Right ventricle myocardium inferior (tissue), 1 donor: Measurements from ENCODE around the gene SPSB1. TPM values are rescaled to one million over a fixed set of nuclear protein-coding genes. Genes with fewer than 3 reads are reported as not detected.

Experiments
- ATAC-seq: fragments of 200-7000 bp; cut with Tn5 transposase; one replicate; pipeline ENCODE4 v1.9.1; 2020; ENCODE audit warnings: mild to moderate bottlenecking, moderate library complexity
- DNase-seq: peaks from one replicate; pipeline ENCODE4 v3.0.0; 2021; ENCODE audit errors: missing footprints
- intact Hi-C: fragments of 100-400 bp; cut with DNase I; formaldehyde crosslinking; loops from one replicate; pipeline ENCODE4 v1.11.0; 2022
- total RNA-seq: library from RNA; stranded (reverse); fragmentation: NEBNext Ultra II Directional; extraction: Animal tissue kit (Norgen Biotek cat#: 25700); gene quantifications from one replicate; pipeline ENCODE4 v1.2.1, GENCODE V29; 2021
- donor health status: DM: no; HTN: yes; CAD: no; lungs with severe emphysema.

The SPSB1 gene
- total RNA-seq, 1 donor from 2014 or later: 16.5 TPM

GRCh38 chr1:9391620-9392019, 98.9 kb downstream of the SPSB1 start:
- ATAC-seq (no peak), DNase-seq (no peak)
- intact Hi-C loops: no loop called here

- DNase-seq: no peak
- ATAC-seq: no peak
- intact Hi-C loops: no loop called here
These were observed 101.3 kb downstream of the SPSB1 start for GRCh38 chr1:9394010-9394409.

- DNase-seq (no peak), ATAC-seq (no peak)
- intact Hi-C loops: no loop called here
These were observed 102.3 kb downstream of the SPSB1 start for GRCh38 chr1:9395018-9395417.

GRCh38 chr1:9397047-9397446, 104.4 kb downstream of the SPSB1 start:
- ATAC-seq (no peak), DNase-seq (no peak)
- intact Hi-C loops: no loop called here

GRCh38 chr1:9397997-9398526, 105.4 kb downstream of the SPSB1 start:
- intact Hi-C loops: no loop called here
- ATAC-seq (no peak), DNase-seq (no peak)

DNA sequence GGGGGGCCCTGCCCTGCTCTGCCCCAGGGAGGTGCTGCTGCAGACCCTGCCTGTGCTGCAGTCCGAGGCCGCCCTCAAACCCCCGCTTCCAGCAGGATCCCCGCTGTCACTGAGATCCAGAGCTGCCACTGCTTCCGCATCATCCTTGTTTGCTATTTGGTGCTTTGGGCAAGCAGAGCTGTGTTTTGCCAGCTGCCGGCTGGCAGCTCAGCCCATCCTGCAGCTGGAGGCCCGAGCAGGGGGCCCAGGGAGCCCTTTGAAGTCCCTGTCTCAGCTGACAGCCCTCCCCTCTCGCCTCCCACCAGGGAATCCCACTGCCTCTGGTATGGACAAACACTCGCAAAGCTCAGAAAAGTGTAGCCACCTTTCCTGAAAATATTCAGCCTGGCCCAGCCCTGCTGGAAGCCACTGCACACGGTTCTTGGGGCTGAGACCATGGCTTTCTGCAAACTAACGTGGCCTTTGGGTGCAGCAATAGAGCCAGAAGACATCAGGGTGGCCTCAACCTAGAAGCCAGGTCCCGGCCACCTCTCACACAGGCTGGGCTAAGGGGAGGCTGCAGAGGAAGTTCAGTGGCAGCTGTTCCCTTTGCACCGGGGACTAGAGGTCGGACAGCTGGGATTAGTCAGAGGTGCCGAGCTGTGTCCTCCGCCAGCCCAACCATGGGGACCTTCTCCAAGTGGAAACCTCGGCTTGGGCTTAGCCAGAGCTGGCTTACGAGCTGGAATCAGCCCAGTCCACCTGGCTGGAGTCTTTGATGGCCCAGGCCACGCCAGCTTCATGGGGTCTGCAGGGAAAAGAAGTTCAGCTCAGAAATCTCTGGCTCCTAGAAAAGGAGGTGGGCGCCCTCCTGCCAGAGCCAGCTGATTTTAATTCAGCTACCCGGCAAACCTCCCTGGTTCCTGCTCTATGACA, 107.1 kb downstream of the SPSB1 start:
- no peak for DNase-seq
- ATAC-seq: peak; percentile 63
- intact Hi-C loops: loop anchor here (5.0 kb wide), 1 partner anchor 43 kb away; no protein-coding TSS in a partner anchor

DNA sequence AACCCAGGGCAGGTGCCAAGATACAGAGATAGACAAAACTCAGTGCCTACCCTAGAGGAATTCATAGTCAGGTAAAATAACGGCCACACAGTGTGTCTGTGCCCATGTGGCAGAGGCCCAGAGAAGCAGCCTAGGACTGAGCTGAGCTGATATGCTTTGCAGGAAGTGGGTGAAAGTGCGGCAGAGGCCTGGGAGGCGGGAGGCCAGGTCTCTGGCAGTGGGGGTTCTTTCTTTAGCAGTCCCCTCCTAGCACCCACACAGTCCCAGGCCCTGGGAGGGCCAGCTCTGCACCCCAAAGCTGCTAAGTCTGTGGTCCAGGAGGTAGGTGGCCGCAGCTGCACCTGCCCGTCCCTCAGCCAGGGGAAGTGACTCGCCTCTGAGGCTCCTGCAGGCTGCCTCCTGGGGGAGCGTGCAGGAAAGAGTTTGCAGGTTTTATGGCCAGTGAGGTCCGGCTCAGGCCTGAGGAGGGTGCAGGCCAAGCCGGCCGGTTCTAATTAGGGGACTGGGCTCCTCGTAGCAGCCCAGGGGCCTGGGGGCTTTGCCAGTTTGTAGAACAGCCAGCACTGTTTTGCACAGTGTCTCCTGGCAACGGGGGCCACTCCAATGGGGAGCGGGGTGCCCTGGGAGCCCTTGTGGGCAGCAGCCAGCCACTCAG, 107.9 kb downstream of the SPSB1 start:
- ATAC-seq (peak; percentile 79), DNase-seq (no peak)
- intact Hi-C loops: loop anchor here (5.0 kb wide), 1 partner anchor 42 kb away; no protein-coding TSS in a partner anchor

- no peak for ATAC-seq
- no peak for DNase-seq
- intact Hi-C loops: loop anchor here (5.0 kb wide), 1 partner anchor 41 kb away; no protein-coding TSS in a partner anchor
These were observed 108.4 kb downstream of the SPSB1 start for GRCh38 chr1:9401080-9401453.

- intact Hi-C loops: loop anchor here (5.0 kb wide), 1 partner anchor 40 kb away; no protein-coding TSS in a partner anchor
- ATAC-seq (peak; percentile 25), DNase-seq (no peak)
These were observed 109.5 kb downstream of the SPSB1 start for GRCh38 chr1:9402256-9402616.

GRCh38 chr1:9402717-9403225, 110.1 kb downstream of the SPSB1 start:
- intact Hi-C loops: loop anchor here (5.0 kb wide), 1 partner anchor 40 kb away; no protein-coding TSS in a partner anchor
- ATAC-seq (no peak), DNase-seq (no peak)

- ATAC-seq (no peak), DNase-seq (no peak)
- intact Hi-C loops: loop anchor here (5.0 kb wide), 1 partner anchor 38 kb away; no protein-coding TSS in a partner anchor
These were observed 111.6 kb downstream of the SPSB1 start for GRCh38 chr1:9404117-9404914.

DNA sequence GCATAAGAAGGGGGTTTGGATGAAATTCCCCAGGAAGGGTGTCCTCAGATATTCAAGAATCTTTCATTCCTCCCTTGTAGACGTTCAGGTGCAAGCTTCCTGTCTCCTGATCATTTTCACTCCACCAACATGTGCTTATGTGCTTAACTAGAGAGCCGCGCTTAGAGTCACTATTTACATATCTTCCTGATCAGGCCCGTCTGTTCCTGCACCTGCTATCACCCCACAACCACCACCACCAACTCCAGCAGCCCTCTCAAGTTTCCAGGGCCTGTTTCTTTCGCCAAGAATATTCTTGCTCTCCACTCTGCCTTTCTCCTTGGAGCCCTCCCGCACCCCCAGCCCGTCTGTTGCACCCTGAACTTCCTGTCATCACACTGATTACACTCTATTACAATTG, 113.4 kb downstream of the SPSB1 start:
- no peak for ATAC-seq
- intact Hi-C loops: no loop called here
- DNase-seq: no peak

GRCh38 chr1:9410737-9411297, 118.1 kb downstream of the SPSB1 start:
- ATAC-seq: no peak
- intact Hi-C loops: no loop called here
- no peak for DNase-seq

GRCh38 chr1:9413071-9413876, 120.6 kb downstream of the SPSB1 start:
- intact Hi-C loops: loop anchor here (2.0 kb wide), 1 partner anchor 28 kb away; no protein-coding TSS in a partner anchor
- ATAC-seq (peak; percentile 83), DNase-seq (no peak)

DNA sequence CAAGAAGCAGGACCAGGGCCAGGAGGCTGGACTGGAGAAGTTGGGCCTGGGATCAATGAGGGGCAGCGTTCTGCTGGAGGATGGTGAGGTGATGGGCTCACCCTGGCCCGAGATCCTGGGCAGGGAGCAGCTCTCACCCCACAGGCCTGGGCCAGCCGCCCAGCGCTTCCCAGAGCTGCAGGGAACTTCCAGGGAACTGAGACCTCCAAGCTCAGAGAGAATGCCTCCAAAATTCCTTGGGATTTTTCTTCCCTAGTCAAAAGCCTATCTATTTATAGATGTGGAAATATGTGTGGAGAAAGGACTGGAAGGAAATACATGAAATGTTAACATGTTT, 121.2 kb downstream of the SPSB1 start:
- DNase-seq (peak; percentile 77), ATAC-seq (peak; percentile 57)
- intact Hi-C loops: loop anchor here (2.0 kb wide), 1 partner anchor 27 kb away; no protein-coding TSS in a partner anchor

- intact Hi-C loops: no loop called here
- no peak for DNase-seq
- no peak for ATAC-seq
These were observed 123.8 kb downstream of the SPSB1 start for GRCh38 chr1:9416506-9416905.

GRCh38 chr1:9416918-9417500, 124.3 kb downstream of the SPSB1 start:
- DNase-seq: no peak
- no peak for ATAC-seq
- intact Hi-C loops: no loop called here
